H1 (cell line): ENCODE results near the gene ADAMTS1. TPM values are rescaled to one million over a fixed set of nuclear protein-coding genes. Genes with fewer than 3 reads are reported as not detected.

Experiments
- polyA plus RNA-seq, 7 experiments: library from polyadenylated mRNA; depleted of rRNA in 3 of 7; stranded (reverse) in 5 of 7; unstranded in 2 of 7; fragments of >200 nt in 5 of 7; fragments of 200-250 nt in 2 of 7; gene quantifications; 1 replicate in 5 of 7; 2 replicates in 1 of 7; 4 replicates in 1 of 7; pipeline versions ENCODE4 v1.2.1 to v1.2.3, GENCODE V29; 2011 to 2013; ENCODE audit warnings: missing spikeins in 2 of 7, mixed read lengths in 2 of 7
- total RNA-seq: library from RNA; stranded (reverse); fragmentation: NEBNext Ultra II Directional; extraction: Animal tissue kit (Norgen Biotek cat#: 25700); gene quantifications from 2 replicates; pipeline ENCODE4 v1.2.1, GENCODE V29; 2021
- TF ChIP-seq, protein P1 (sequence below): fragments of 300-600 bp; sonication (generic); IDR thresholded peaks from 2 replicates; pipeline ENCODE4 v1.7.1; 2012; ENCODE audit warnings: low read length, moderate library complexity, mild to moderate bottlenecking, inconsistent platforms; ENCODE audit not compliant: insufficient replicate concordance

ADAMTS1 gene
- total and polyA plus RNA-seq, 2 of the 8 experiments (the other 6 are each of a cell fraction or from before 2014, with no cell fraction given), result 10.7 to 22.4 TPM

- TF ChIP-seq, protein P1, sequence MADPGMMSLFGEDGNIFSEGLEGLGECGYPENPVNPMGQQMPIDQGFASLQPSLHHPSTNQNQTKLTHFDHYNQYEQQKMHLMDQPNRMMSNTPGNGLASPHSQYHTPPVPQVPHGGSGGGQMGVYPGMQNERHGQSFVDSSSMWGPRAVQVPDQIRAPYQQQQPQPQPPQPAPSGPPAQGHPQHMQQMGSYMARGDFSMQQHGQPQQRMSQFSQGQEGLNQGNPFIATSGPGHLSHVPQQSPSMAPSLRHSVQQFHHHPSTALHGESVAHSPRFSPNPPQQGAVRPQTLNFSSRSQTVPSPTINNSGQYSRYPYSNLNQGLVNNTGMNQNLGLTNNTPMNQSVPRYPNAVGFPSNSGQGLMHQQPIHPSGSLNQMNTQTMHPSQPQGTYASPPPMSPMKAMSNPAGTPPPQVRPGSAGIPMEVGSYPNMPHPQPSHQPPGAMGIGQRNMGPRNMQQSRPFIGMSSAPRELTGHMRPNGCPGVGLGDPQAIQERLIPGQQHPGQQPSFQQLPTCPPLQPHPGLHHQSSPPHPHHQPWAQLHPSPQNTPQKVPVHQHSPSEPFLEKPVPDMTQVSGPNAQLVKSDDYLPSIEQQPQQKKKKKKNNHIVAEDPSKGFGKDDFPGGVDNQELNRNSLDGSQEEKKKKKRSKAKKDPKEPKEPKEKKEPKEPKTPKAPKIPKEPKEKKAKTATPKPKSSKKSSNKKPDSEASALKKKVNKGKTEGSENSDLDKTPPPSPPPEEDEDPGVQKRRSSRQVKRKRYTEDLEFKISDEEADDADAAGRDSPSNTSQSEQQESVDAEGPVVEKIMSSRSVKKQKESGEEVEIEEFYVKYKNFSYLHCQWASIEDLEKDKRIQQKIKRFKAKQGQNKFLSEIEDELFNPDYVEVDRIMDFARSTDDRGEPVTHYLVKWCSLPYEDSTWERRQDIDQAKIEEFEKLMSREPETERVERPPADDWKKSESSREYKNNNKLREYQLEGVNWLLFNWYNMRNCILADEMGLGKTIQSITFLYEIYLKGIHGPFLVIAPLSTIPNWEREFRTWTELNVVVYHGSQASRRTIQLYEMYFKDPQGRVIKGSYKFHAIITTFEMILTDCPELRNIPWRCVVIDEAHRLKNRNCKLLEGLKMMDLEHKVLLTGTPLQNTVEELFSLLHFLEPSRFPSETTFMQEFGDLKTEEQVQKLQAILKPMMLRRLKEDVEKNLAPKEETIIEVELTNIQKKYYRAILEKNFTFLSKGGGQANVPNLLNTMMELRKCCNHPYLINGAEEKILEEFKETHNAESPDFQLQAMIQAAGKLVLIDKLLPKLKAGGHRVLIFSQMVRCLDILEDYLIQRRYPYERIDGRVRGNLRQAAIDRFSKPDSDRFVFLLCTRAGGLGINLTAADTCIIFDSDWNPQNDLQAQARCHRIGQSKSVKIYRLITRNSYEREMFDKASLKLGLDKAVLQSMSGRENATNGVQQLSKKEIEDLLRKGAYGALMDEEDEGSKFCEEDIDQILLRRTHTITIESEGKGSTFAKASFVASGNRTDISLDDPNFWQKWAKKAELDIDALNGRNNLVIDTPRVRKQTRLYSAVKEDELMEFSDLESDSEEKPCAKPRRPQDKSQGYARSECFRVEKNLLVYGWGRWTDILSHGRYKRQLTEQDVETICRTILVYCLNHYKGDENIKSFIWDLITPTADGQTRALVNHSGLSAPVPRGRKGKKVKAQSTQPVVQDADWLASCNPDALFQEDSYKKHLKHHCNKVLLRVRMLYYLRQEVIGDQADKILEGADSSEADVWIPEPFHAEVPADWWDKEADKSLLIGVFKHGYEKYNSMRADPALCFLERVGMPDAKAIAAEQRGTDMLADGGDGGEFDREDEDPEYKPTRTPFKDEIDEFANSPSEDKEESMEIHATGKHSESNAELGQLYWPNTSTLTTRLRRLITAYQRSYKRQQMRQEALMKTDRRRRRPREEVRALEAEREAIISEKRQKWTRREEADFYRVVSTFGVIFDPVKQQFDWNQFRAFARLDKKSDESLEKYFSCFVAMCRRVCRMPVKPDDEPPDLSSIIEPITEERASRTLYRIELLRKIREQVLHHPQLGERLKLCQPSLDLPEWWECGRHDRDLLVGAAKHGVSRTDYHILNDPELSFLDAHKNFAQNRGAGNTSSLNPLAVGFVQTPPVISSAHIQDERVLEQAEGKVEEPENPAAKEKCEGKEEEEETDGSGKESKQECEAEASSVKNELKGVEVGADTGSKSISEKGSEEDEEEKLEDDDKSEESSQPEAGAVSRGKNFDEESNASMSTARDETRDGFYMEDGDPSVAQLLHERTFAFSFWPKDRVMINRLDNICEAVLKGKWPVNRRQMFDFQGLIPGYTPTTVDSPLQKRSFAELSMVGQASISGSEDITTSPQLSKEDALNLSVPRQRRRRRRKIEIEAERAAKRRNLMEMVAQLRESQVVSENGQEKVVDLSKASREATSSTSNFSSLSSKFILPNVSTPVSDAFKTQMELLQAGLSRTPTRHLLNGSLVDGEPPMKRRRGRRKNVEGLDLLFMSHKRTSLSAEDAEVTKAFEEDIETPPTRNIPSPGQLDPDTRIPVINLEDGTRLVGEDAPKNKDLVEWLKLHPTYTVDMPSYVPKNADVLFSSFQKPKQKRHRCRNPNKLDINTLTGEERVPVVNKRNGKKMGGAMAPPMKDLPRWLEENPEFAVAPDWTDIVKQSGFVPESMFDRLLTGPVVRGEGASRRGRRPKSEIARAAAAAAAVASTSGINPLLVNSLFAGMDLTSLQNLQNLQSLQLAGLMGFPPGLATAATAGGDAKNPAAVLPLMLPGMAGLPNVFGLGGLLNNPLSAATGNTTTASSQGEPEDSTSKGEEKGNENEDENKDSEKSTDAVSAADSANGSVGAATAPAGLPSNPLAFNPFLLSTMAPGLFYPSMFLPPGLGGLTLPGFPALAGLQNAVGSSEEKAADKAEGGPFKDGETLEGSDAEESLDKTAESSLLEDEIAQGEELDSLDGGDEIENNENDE, result peak; percentile 80
Observed at GRCh38 chr21:26849428-26850115, 4.4 kb upstream of the ADAMTS1 start (continued).
